Medulla oblongata (tissue), 1 donor: Measurements from ENCODE around the gene CWC15.
"Not testable (repeated sequence)": the region's sequence is repeated elsewhere in the genome, so short reads cannot be mapped to it uniquely, and the experiment has no call there.

Source experiments
- DNase-seq: peaks from one replicate; pipeline ENCODE4 v3.0.0-alpha.2; 2015; ENCODE audit errors: extremely low spot score

The CWC15 gene

DNA sequence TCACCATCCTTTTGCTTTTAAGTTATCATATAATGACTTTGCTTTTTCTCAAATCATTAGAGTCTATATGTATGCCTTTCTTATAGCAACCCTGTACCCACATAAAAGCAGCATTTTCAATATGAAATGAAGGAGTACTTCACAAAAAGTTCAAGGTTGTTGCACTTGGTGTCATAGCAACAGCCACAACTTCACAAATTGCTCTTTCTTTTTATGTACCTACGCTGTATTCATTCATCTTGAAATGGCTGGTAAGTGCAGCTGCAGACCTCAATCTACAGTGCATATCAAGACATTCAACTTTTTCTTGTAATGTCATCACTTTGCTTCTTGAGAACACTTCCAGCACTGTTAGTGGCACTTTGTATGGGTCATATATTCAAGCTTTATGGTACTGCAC is 18.6 kb downstream of the CWC15 start:
- no peak for DNase-seq

DNA sequence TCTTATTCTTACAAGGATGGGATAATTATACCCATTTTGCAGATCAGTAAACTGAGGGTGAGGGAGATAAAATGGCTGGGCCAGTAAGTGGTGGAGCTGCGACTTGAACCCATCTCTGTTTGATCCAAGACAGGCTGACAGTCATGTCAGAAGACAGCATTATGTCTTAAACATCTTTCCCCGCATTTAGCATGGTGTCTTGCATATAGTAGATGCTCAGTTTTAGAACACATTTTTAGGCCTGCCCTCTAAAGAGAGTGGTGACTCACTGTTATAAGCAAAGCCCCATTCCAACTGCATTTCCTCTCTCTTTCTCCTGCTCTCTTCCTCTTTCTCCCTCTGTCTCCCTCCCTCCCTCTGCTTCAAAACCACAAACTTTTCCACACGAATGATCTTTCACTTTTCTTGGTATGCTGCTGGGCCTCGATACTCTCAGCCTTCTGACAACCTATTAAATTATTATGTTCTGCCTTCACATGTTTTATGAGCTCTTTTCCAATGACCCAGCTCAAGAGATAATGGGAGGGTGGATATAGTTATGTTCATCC is 25.2 kb downstream of the CWC15 start:
- no peak for DNase-seq

DNA sequence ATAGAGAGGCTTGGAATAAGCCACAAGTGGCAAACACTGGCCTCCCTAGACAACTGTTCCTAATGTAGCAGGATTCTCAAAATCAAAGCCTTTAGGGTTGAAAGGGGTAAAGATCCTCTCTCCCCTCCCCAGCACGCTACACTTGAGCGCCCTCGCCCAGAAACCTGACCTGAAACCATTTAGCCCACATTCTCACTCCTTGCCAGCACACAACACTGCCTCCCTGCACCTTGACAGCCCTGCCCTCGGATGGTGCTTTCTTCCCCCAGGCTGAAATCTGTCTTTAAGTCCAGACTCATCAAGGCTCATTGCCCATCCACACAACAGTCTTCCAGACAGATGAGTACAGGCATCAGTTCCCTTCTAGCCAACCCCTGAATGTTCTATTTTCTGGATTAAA is 26.5 kb downstream of the CWC15 start:
- DNase-seq, result no peak

DNA sequence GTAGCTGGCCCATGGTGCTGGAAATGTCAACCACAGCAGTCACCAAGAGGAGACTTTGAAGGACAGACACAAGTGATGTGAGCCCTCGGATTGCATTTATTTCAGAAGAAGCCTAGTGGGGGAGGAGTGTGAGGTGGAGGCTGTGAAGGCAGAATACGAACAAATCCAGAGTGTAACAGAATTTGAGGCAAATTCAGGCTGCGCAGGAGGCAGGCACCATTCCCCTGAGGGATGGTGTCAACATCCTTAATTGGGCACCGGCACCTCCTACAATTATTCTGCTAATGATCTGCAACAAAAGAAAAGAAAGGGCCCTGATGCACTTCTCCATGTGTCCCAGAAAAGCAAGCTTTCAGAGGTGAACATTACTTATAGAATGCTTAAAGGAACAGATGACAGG is 32.2 kb downstream of the CWC15 start:
- no peak for DNase-seq

DNA sequence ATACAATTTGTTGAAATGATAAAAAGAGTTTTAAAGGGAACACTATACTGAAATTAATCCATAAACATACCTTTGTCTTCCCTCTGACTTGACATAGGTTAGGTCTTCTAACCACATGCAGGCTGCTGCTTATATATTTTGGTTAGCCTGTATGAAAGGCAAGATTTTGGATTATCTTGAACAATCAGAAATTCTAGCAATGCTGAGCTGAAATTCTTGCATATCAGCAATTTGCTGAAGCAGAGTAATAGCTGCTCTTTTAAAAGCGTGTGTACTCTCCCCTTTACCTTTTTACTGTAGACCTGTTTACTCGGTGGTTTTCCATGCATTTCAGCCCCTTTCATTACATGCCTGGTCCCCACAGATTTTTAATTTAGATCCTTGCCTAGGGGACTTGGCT is 34.0 kb downstream of the CWC15 start:
- no peak for DNase-seq

DNA sequence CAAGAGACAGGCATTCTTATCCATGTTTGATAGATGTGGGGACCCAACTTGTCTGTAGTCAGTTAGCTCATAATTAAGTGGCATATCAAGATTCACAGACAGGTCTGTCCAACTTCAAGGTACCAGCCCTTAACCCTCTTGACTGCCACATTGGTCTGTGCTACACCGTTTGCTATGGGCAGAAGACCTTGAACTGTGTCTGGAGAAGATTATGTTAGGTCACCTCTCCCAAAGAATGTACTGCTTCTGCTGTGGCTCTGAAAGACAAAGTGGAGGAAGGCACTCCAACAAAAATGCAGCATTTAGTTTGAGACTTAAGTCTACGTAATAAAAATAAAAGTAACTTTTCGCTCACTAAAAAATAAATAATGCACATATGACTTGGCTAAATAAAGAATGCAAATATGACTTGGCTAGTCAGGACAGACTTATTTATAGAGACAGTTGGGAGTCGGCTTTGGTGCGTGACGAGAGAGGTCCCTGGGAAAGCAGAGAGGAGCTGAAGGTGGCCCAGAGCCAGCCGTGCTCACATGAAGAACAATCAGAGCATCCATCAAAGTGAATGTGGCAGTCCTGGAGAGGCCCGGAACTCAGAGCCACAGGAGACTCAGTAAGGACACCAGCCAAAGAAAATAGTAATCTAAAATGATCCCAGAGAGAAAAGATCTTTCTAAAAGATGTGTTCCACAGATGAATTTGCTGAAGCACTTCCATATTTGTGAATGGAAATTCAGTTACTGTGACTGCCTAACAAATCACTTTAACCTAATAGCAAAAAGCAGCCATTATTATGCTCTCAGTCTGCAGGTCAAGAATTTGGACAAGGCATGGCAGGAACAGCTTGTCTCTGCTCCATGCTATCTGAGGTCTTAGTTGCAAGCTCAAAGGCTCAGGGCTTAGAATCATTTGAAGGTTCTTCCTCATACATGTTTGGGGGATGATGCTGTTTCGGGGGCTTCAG is 35.0 kb downstream of the CWC15 start:
- no peak for DNase-seq

DNA sequence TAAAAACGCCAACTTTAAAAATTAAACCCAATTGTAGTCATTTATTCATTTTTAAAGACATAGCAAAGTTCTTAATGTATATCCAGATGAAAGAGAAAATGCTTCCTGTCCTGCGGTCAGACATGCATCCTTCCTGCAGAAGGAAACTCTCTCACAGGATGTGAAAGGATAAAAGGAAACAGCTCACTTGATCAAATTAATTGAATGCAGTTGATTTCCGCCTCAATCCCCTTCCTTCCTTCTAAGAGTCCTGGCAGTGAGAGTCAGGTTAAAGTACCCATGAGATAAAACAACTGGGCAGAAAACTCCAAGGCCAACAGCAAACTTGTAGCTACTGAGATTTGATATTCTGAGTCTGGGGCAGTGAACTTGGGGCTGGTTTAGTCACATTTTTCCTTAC is 38.5 kb downstream of the CWC15 start:
- DNase-seq, result no peak

DNA sequence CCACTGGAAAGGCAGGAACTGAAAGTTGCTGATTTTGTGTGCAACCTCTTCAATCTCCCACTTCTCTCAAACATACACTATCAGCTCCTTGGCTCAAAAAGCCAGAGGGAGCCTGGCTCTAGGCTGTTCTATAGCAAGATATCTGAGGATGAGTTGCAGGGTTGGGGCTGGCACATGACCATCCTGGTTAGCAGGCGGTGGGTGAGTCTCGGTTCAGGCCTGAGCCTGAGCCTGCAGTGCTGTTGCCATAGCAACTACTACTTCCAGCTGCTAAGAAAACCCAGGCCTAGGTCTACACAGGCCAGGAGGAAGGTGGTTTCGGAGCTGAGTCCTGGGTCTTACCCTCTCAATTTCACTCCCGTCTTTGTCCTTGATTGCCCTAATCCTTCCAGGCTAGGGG is 39.0 kb downstream of the CWC15 start:
- DNase-seq, result no peak

DNA sequence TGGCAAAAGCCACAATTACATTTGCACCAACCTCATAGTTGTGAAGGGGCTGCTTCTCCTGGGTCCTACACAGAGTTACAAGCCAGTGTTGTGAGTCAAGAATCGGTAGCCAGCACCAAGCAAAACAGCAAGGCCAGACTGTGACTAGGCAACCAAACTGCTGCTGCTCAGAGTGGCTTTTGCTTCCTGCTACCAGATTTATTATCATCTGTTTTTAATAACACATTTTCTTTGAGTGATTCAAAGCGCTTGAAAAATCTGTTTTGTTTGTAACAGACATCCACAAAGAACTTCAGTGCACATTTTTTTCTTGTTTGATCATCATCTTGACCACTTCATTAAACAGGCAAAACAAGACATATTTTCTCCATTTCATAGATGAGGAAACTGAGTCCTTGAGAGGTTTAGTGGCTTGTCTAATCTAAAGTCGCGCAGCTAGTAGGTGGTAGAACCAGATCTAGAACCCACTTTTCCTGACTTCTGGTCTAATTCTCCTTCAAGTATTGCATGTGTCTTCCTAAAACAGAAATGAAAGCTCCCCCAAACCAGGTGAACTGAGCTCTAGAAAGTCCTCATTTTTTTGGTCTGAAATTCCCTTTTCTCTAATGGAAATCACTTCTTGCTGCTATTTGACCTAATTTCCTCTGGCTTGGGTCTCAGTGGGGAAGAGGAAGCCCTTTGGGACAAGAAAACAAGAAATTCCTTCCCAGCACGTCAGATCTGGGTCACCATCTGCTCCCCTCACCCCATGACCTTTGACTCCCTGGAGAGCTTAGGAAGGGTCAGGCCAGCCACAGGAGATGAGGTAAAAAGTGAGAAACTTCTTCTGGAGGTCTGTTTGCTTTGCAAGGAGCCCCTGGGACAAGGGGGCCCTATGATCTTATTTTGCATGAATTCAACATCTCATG is 39.9 kb downstream of the CWC15 start:
- no peak for DNase-seq

DNA sequence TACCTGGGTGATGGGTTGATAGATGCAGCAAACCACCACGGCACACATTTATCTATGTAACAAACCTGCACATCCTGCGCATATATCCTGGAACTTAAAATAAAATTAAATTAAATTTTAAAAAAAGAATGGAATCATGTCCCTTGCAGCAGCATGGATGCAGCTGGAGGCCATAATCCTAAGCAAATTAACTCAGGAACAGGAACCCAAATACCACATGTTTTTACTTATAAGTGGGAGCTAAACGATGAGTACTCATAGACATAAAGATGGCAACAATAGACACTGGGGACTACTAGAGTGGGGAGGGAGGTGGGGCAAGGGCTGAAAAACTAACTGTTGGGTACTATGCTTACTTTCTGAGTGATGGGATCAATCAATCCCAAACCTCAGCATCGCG is 40.9 kb downstream of the CWC15 start:
- no peak for DNase-seq

DNA sequence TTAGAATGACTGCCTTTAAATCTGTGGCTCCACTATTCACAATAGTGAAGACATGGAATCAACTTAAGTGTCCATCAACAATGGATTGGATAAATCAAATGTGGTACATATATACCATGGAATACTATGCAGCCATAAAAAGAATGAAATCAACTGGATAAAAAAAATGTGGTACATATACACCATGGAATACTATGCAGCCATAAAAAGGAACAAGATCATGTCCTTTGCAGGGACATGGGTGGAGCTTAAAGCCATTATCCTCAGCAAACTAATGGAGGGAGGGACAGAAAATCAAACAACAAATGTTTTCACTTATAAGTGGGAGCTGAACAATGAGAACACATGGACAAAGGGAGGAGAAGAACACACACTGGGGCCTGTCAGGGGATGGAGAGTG is 41.3 kb downstream of the CWC15 start:
- DNase-seq, result not testable (repeated sequence)

DNA sequence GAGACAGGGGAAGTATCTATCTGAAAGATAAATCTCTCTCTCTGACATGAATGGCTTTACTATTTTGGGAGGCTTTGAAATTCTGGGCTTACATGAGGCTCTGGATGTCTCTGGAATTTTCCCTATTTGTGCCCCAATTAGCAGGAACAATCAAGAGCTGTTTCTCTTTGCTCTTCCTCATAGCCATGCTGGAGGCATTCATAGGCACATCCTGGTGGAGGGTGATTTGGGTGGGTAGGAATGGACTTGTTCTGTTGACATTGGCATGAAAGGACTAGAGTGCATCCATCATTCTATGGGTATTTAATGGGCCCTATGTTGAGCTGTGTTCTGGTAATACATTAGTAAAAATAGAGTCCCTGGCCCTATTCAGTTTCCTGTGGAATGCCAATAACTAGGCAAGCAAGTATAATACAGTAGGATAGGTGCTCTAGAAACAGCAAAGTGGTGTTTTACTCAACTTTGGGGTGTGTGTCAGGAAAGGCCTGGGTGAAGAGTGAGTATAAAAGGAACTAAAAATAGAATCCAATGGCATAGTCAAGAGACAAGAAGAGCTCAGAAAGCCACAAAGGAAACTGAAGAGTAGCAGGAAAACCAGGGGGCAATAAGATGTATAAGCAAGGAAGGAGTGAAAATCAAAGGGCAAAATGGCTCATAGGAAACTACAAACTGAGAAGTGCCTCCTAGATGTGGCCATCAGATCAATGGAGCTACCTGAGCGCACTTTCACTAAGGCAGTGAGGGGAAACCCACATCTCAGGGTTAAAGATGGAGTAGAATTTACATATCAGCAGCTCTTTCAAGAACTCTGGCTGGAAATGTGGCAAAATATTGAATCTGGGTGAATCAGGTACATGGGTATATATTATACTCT is 45.0 kb downstream of the CWC15 start:
- DNase-seq, result peak; percentile 66

DNA sequence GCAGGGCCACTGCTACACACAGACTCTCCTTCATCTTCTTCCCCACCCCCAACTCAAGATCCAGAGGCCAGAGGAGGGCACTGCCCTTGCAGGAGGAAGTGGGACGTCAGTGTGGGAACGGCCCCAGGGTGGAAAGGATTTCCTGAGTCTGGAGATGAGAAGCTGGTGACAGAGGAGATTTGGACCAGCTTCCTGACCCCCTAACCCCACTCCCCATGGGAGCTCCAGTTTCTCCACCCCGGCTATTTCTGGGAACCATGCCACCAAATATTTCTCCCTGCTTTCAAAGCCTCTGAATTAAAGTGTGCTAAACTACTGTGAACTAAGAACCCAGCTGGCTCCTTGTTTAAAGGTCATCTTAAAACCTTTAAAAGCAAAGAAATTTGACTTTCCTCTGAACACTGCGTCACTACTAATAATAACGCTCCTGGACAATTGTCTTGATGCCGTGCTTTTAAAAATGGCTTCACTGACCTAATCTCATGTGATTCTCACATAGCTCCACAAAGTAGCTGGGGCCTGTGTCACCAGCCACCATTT is 46.6 kb downstream of the CWC15 start:
- peak; percentile 77 for DNase-seq

DNA sequence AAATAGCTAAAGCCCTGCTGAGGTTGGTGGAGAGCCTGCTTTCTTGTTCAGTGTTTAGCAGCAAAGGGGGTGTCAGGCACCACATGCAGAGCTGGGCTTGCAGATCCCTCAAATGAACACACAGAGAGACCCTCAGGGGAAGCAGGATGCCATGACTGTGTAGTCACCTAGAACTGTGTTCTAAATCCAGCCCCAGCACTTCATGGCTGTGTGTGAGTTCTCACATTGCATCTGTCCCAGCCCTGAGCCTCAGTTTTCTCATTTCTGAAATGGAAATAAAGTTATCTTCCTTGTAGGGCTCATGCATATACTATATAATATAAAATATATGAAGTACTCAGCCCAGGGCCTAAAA is 47.1 kb downstream of the CWC15 start:
- no peak for DNase-seq

DNA sequence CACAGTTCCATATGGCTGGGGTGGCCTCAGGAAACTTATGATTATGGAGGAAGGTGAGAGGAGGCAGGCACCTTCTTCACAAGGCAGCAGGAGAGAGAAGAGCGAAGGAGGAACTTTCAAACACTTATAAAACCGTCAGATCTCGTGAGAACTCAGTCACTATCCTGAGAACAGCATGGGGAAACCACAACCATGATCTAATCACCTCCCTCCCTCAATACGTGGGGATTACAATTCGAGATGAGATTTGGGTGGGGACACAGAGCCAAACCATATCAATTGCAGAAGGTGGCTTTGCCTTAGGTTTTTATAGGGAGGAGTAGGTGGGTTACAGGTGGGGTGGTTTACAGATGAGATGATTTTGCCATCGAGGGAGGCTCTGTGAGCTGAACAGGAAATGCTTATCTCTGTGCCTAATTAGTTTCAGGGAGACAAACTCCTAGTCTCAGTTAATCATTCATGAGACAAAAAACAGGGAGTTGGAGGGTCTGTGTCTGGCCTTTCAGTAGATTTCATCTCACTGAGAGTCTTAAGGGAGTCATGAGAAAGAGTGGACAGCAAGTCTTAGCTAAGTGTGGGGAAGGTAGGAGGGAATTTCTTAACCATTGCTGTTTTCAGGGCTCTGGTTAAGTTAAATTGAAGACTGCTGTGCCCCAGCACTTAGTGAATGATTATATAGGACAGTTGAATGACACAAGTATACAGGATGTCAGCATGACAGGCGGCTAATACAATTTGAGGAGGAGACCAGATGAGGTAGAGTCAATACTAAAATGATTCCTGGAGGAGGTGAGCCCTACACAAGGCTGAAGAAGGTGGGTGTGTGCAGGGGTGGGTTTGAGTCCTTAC is 47.7 kb downstream of the CWC15 start:
- no peak for DNase-seq

DNA sequence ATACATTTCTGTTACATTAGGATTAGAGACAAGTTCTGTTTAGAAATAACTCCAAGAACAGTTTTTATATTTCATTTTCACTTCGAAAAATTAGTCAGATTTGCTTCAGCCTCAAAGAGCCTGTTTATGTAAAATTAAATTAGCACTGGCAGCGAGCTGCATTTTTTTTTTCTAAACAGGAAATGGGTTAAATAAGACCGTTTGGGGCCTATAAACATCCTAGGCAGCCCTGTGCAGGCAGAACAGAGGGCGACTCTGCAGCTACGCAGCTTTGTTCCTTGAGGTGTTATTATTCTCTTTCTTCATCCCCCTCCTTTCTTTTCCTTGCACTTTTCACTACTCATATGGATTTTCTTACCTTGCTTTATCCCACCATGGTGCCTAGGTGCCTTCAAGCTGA is 48.7 kb downstream of the CWC15 start:
- DNase-seq, result no peak

DNA sequence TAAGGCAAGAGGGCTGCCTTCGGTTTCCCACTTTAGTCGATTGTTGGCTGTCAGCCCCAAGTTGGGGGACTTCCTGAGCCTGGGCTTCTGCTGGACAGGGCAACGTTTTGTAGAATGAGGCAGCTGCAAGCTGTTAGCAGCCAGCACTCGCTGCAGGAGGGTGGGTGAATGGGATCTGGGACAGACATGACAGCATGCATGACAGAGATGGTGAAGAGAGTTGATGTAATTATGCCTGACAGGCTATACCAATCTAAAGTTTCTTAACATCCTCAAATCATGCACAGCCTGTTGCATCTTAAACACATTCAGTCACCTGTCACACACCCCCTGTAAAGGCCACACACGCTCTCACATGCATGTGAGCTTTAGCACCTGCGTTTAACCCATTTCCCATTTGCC is 49.2 kb downstream of the CWC15 start:
- no peak for DNase-seq

DNA sequence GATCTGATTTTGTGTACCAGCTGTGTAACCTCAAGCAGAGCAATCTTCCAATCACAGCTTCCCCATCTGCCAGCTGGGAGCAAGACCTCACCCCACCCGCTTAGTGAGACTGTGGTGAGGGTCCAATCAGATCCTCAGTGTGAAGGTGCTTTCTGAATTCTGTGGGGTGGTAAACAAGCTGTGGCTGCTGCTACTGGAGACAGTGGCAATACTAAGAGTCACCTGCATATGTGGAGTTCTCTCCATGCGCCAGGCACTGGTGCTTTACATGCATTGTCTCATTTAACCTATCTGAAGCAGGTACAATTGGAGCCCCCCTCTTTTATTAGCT is 50.4 kb downstream of the CWC15 start:
- no peak for DNase-seq

DNA sequence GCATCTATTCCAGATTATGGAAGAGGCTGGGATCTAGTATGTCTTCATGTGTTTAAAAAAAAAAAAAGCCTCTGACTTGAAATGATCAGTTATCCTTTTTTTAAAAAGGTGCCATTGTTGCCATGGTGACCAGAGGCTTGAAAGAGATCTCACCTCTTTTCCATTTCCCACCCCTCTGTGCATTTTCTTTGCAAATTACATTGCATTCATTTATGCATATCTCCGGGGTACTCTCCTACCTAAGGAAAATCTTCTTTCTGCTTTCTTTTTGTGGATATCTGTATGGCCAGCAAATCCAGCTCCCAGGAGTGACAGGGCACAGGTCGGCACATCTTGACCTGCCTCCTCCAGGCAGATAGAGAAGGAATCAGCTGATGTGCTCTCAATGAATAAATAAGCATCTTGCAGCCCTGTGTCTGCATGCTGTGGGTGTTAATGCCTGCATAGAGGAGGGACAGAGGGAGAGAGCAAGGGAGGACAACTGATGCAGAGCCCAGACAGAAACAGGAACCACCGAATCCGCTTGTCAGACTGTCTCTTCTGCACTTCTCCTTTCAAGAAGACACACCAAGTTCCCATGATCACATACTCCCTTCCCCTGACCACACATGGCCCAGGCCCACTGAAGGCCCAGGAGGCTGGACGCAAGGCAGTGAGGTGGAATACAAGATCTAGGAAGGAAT is 50.9 kb downstream of the CWC15 start:
- DNase-seq, result peak; percentile 77

DNA sequence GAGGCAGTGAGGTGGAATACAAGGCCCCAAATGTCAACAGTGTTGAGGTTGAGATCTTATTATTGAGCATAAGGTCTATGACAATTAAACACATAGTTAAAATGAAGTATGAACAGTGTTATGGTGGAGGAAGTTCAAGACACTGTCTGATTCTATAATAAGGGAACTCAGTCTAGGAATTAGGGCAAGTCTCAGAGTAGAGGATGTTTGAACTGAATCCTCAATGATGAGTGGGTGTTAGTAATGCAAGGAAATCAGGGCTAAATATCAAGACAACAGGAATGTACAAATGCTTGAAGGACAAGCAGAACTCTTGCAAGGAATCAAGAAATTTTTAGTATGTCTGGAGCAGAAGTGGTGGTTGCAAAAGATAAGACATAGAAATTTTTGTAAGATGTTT is 53.0 kb downstream of the CWC15 start:
- no peak for DNase-seq
